ENCODE data around the gene VSIG10L2.

VSIG10L2 gene

DNA sequence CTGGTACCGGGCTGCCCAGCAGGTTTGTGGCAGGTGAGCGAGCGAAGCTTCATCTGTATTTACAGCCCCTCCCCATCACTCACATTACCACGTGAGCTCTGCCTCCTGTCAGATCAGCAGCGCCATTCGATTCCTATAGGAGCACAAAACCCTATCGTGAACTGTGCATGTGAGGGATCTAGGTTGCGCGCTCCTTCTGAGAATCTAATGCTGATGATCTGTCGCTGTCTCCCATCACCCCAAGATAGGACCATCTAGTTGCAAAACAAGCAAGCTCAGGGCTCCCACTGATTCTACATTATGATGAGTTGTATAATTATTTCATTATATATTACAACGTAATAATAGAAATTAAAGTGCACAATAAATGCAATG, 15.8 kb upstream of the VSIG10L2 start:
- FAIRE-seq, result no peak

GRCh38 chr11:125931116-125931515, 14.7 kb upstream of the VSIG10L2 start:
- no peak for FAIRE-seq

DNA sequence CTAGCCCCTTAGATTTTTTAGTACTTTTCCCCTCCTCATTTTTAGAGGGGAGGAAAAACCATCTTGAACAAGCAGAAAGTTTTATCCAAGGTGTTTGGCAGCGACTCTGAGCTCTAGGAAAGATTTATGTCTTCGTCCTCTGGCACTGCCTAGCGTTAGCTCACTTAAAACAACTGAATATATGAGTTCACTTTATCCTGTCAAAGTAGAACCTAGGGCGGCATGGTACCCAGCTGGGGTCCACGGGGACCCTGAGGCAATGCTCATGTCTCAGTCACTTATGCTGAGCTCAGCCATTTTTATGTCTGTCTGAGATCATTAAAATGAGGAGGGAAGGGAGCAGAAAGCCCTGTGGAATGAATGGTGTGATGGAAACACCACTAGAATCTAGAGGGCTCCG, 14.2 kb upstream of the VSIG10L2 start:
- no peak for FAIRE-seq

- no peak for FAIRE-seq
These were observed 13.5 kb upstream of the VSIG10L2 start for GRCh38 chr11:125932301-125932700.

DNA sequence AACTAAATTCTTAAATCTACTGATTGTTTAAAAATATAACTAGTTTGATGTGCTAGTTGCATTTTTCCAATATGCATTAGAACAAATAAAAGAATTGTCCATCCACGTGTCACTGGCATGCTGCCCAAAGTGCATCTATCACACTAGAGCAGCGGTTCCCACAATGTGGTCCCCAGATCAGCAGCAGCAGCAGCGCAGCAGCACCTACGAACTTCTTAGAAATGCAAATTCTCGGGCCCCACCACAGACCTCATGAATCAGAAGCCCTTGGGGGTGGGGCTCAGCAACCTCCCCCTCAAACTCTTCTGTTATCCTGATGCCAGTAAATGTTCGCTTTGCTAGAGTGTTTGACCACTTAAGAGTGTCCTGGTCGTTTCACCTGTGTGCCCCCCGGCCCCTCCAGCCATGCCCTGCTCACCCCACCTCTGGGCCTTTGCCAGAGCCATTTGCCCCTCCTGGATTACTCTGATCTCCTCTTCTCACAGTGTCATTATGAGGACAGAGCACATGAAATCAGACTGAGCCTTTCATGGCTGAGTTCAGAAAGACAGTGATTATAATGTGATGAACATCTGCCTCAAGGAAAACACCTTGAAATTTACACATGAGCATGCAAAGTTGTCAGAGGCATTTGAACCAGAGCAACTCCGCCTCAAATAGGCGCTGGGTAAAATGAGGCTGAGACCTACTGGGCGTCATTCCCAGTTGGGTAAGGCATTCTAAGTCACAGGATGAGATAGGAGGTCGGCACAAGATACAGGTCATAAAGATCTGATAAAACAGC, 12.6 kb upstream of the VSIG10L2 start:
- FAIRE-seq, result no peak

DNA sequence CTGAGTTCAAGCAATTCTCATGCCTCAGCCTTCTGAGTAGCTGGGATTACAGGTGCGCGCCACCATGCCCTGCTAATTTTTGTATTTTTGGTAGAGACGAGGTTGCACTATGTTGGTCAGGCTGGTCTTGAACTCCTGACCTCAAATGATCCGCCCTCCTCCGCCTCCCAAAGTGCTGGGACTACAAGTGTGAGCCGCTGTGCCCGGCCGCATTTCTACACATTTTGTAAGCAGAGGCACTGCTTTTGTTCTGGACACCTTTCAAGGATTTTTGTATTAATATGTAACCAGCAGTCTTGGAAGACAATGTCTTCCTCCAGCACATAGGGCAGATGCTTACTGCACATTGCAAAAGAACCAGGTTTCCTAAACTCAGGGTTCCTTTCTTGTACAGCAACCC, 11.4 kb upstream of the VSIG10L2 start:
- FAIRE-seq, result no peak

- no peak for FAIRE-seq
These were observed 10.8 kb upstream of the VSIG10L2 start for GRCh38 chr11:125935056-125935455.

DNA sequence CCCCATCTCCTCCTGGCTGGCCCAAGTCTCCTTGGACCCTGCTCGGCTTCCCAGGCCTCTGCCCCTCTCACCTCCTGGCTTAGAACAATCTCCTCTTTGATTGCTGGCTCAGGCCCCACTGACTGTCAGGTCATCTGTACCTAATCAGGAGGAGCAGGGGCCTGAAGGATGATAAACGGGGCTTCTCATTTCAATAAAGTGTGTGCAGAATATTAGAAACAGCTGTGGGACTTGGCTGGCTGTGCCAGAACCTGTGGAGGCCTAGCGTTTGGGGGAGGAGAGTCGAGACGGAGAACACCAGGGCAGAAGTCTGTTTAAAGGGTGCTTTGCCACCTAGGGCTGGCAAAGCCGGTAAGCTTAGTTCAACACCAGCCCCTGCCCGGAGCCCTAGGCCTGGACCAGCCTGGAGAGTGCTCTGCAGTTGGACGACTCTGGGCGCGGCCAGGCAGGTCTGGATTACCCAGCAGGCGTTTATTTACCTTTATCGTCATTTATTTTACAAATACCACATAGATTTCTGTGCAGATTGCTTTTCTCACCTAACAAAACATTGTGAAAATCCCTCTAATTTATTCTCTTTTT, 10.1 kb upstream of the VSIG10L2 start:
- FAIRE-seq, result no peak

DNA sequence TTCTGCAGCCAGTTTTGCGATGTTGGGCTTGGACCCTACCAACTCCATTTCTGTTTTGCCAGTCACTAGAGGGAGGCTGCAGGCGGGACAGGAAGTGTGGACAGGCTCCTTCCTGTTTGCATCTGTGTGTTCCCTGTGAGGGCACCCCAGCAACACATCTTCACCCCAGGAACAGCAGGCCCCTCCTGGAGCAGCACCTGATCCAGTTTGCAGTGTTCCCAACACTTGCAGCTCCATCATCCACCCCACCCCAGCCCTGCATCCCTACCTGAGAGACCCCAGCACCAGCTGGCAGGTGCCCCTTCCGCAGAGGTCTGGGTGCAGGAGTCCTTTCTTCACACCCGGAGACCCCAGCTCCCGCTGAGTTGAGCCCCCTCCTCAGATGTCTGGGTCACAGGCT, 7.4 kb upstream of the VSIG10L2 start:
- no peak for FAIRE-seq

- no peak for FAIRE-seq
These were observed 6.7 kb upstream of the VSIG10L2 start for GRCh38 chr11:125939081-125939521.

GRCh38 chr11:125940145-125940544, 5.7 kb upstream of the VSIG10L2 start:
- no peak for FAIRE-seq

- FAIRE-seq, result no peak
These were observed 4.6 kb upstream of the VSIG10L2 start for GRCh38 chr11:125941267-125941618.

GRCh38 chr11:125941619-125942611, 3.9 kb upstream of the VSIG10L2 start:
- no peak for FAIRE-seq

GRCh38 chr11:125942771-125943428, 2.9 kb upstream of the VSIG10L2 start:
- FAIRE-seq, result no peak

DNA sequence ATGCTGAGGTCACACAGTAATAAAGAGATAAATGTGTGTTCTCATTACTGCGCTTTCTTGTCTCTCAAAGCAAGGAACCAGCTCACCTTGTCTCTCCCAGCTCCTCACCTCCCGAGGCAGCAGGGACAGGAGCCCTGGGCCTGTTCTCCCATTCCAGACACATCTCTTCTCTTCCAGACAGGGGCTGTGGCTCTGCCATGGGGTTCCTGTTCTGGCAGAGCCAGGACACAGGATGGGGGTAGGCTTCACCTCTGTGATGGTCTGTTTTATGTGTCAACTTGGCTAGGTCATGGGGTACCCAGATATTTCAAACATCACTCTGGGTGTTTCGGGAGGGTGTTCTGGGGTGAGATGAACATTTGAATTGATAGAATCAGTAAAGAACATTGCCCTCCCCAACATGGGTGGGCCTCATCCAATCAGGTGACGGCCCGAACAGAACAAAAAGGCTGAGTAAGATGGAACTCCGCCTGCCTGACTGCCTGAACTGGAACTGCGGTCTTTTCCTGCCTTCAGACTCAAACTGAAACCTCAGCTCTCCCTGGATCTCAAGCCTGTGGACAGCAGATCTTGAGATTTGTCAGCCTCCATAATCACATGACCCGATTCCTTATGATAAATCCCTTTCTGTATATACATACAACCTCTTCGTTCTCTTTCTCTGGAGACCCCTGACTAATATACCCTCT, 2.0 kb upstream of the VSIG10L2 start:
- FAIRE-seq, result no peak

DNA sequence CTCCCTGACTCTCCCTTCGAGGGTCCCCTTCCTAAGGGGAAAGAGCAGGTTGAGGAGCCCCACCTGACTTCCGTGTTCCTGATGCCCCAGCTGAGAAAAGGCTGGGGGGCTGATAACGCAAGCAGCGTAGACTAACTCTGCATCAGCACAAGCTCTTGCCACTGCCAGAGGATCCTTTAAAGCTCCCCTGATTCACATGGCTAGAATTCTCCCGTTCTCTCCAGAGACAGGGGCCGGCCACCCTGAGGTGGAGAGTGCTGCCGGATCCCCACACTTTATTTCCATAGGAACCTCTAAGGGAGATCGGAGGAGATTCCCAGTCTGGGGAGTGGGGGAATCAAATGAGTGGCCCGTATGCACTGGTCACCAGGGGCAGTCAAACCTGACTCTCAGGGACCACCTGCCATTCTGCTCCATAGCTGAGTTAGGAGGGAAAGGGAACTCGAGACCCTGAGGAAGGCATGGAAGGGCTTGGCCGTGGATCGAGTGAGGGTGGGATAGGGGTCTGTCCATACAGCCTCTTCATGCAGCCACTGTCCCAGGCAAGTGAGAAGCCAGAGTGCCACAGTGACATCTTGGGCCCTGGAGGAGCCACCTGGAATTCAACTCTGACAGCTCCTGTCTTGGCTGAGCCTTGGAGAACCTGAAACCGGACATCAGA, 1.4 kb upstream of the VSIG10L2 start:
- no peak for FAIRE-seq

GRCh38 chr11:125945011-125945796, 640 bp upstream of the VSIG10L2 start:
- FAIRE-seq, result no peak

DNA sequence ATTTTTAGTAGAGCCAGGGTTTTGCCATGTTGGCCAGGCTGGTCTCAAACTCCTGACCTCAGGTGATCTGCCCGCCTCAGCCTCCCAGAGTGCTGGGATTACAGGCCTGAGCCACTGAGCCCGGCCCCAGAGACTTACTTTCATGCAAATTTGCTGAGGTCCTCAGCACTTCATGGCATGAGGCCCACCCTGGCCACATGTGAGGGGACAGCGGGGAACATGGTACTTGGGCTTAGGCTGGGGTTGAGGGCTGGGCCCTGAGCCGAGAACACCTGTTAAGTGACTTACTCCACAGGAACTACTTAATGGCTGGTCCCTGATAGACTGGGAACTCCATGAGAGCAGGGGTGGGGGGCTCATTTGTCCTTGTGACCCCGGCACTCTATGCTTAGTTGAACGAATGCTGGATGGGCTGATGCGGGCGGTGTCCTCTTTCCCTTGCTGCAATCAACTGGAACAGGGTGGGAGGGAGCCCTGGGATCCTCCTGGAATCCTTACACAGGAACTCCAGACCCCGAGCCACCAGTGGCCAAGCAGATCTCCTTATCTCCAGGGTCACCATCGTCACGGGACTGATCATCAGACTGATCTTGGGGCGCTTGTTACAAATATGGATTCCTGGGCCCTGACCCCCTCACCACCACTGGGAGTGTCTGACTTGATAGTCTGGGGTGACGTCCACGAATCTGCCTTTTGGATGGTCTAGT, 1.0 kb downstream of the VSIG10L2 start:
- no peak for FAIRE-seq

GRCh38 chr11:125947419-125948277, 1.8 kb downstream of the VSIG10L2 start:
- no peak for FAIRE-seq

All from A204.1 (cell line).